ENCODE data around the gene NCSTN. TPM values are rescaled to one million over a fixed set of nuclear protein-coding genes. Genes with fewer than 3 reads are reported as not detected.

NCSTN gene
- total RNA-seq, 2 donors from 2014 or later = 81.2 to 117 TPM

GRCh38 chr1:160308451-160309184 is 34.6 kb upstream of the NCSTN start:
- Histone ChIP-seq H3K4me3 (no peak overlapping the region), H3K9me3 (no peaks in the 10 kb centered on the region), H3K4me1 (replicated peaks) (no peaks in the 10 kb centered on the region), H3K27me3 (replicated peaks; ENCODE audit: insufficient read depth) (no peaks in the 10 kb centered on the region), H3K36me3 (peaks cover 23 to 33% of the 10 kb centered on the region in 2 donors), H3K27ac (no peak overlapping the region)
- 81% methylated on average over 4 of the region's 4 CpGs for WGBS
- no peak for DNase-seq (ENCODE audit: low spot score)
- TF ChIP-seq CTCF (IDR thresholded peaks at IDR 0.05) (no peak), POLR2A (IDR thresholded peaks at IDR 0.05) (no peak), POLR2AphosphoS5 (IDR thresholded peaks at IDR 0.05) (no peak)
- intact Hi-C loops (cut with DNase I) = no loop called here

- DNase-seq (ENCODE audit: low spot score) = no peak
- Histone ChIP-seq H3K27ac (no peak overlapping the region), H3K4me1 (replicated peaks) (no peaks in the 10 kb centered on the region), H3K36me3 (peaks cover 25 to 33% of the 10 kb centered on the region in 2 donors), H3K27me3 (replicated peaks; ENCODE audit: insufficient read depth) (no peaks in the 10 kb centered on the region), H3K4me3 (no peak overlapping the region), H3K9me3 (no peaks in the 10 kb centered on the region)
- no peak for TF ChIP-seq POLR2AphosphoS5 (IDR thresholded peaks at IDR 0.05)
- TF ChIP-seq CTCF (IDR thresholded peaks at IDR 0.05) = no peak
- no peak for TF ChIP-seq POLR2A (IDR thresholded peaks at IDR 0.05)
- intact Hi-C loops (cut with DNase I) = no loop called here
Observed at GRCh38 chr1:160309185-160309557, 34.0 kb upstream of the NCSTN start.

- 68% methylated on average over 1 of the region's 1 CpG for WGBS
- Histone ChIP-seq H3K36me3 (peaks cover 25 to 33% of the 10 kb centered on the region in 2 donors), H3K9me3 (no peaks in the 10 kb centered on the region), H3K27ac (no peak overlapping the region), H3K4me3 (no peak overlapping the region), H3K4me1 (replicated peaks) (no peaks in the 10 kb centered on the region), H3K27me3 (replicated peaks; ENCODE audit: insufficient read depth) (no peaks in the 10 kb centered on the region)
- TF ChIP-seq POLR2AphosphoS5 (IDR thresholded peaks at IDR 0.05) = no peak
- TF ChIP-seq POLR2A (IDR thresholded peaks at IDR 0.05) = no peak
- no peak for TF ChIP-seq CTCF (IDR thresholded peaks at IDR 0.05)
- DNase-seq (ENCODE audit: low spot score) = no peak
- intact Hi-C loops (cut with DNase I) = no loop called here
Observed at GRCh38 chr1:160309571-160309970, 33.6 kb upstream of the NCSTN start.

GRCh38 chr1:160315359-160315758 is 27.8 kb upstream of the NCSTN start:
- peaks cover 15 to 16% of the 10 kb centered on the region in 2 donors for H3K36me3 ChIP-seq
- intact Hi-C loops (cut with DNase I) = no loop called here
- TF ChIP-seq POLR2AphosphoS5 (IDR thresholded peaks at IDR 0.05) = no peak
- no peak for TF ChIP-seq POLR2A (IDR thresholded peaks at IDR 0.05)
- no peak for TF ChIP-seq CTCF (IDR thresholded peaks at IDR 0.05)
- no peak for DNase-seq (ENCODE audit: low spot score)
- H3K27me3 ChIP-seq (replicated peaks; ENCODE audit: insufficient read depth) = no peaks in the 10 kb centered on the region
- peak overlapping the region; percentile 13 to 23 for H3K27ac ChIP-seq
- no peak overlapping the region for H3K4me3 ChIP-seq
- H3K4me1 ChIP-seq (replicated peaks) = no peaks in the 10 kb centered on the region
- whole genome bisulfite sequencing = 67% methylated on average over 2 of the region's 2 CpGs
- H3K9me3 ChIP-seq = no peaks in the 10 kb centered on the region

- Histone ChIP-seq H3K4me1 (replicated peaks) (no peaks in the 10 kb centered on the region), H3K27me3 (replicated peaks; ENCODE audit: insufficient read depth) (no peaks in the 10 kb centered on the region), H3K9me3 (no peaks in the 10 kb centered on the region), H3K27ac (no peak overlapping the region), H3K4me3 (no peak overlapping the region), H3K36me3 (no peaks in the 10 kb centered on the region)
- intact Hi-C loops (cut with DNase I) = no loop called here
- TF ChIP-seq POLR2AphosphoS5 (IDR thresholded peaks at IDR 0.05) (no peak), POLR2A (IDR thresholded peaks at IDR 0.05) (no peak), CTCF (IDR thresholded peaks at IDR 0.05) (no peak)
- no peak for DNase-seq (ENCODE audit: low spot score)
- 96% methylated on average over 6 of the region's 6 CpGs for WGBS
Observed at GRCh38 chr1:160322831-160323230, 20.4 kb upstream of the NCSTN start.

Data from prostate gland (tissue), 2 donors.